ENCODE data around the gene KIAA0513. TPM values are rescaled to one million over a fixed set of nuclear protein-coding genes. Genes with fewer than 3 reads are reported as not detected.

KIAA0513 gene
- total and polyA plus RNA-seq, 10 of the 15 experiments (the other 5 are each of a cell fraction or from before 2014, with no cell fraction given): 0.14 to 5.8 (median 2.0) TPM

- Histone ChIP-seq H3K36me3 (ENCODE audit: control insufficient read depth in 2 of 2, insufficient read depth in 2 of 2, low read length in 1 of 2) (no peaks in the 10 kb centered on the region; a peak in 2 of 4 replicates), H3K27me3 (replicated peaks in 1 of 2; ENCODE audit: control insufficient read depth in 2 of 2, insufficient read depth in 2 of 2, low read length in 1 of 2) (no peaks in the 10 kb centered on the region), H3K4me2 (ENCODE audit: control insufficient read depth, insufficient read depth) (no peak overlapping the region), H3K79me2 (ENCODE audit: control insufficient read depth, insufficient read depth, low read length) (no peaks in the 10 kb centered on the region), H3K4me1 (ENCODE audit: control insufficient read depth, insufficient read depth, low read length) (peaks cover 30% of the 10 kb centered on the region), H2AFZ (ENCODE audit: control insufficient read depth, low read depth, low read length) (no peak overlapping the region), H3K9ac (ENCODE audit: control insufficient read depth, insufficient read depth, low read length) (no peak overlapping the region), H3K27ac (ENCODE audit: control insufficient read depth, insufficient read depth) (no peak overlapping the region), H3K9me3 (replicated peaks; ENCODE audit: control insufficient read depth, insufficient read depth, low read length) (no peaks in the 10 kb centered on the region), H3K4me3 (no peak overlapping the region), H4K20me1 (ENCODE audit: control insufficient read depth, insufficient read depth) (no peaks in the 10 kb centered on the region)
- TF ChIP-seq JUND (IDR thresholded peaks at IDR 0.05; ENCODE audit: low read depth, low read length): no peak
- no peak for TF ChIP-seq DPF2 (IDR thresholded peaks at IDR 0.05)
- TF ChIP-seq PBX3 (IDR thresholded peaks at IDR 0.05; ENCODE audit: insufficient replicate concordance, low read depth, low read length): no peak
- ATAC-seq (no peak), DNase-seq (ENCODE audit: low read depth, low spot score) (no peak), FAIRE-seq (no peak)
- in situ Hi-C loops (cut with MboI) (no loop called here), intact Hi-C loops (cut with micrococcal nuclease; ENCODE audit: unreplicated experiment) (loop anchor here (5.0 kb wide), 2 partner anchors 58 to 73 kb away; partner anchors contain the start of genes KIAA0513 and ZDHHC7)
- ChIA-PET SMC1A (ENCODE audit: uncharacterized antibody, unreplicated experiment) (interaction anchor here (0.6 kb wide), 1 partner anchor 159 kb away, joined by 3 read pairs; no protein-coding TSS in a partner anchor), CTCF (interaction anchor here (0.6 to 3.4 kb wide), 9 partner anchors 19 to 444 kb away, joined by 3 to 29 read pairs (median 7); partner anchors contain the start of genes KIAA0513 and ZDHHC7), RAD21 (ENCODE audit: unreplicated experiment) (no interaction called here), POLR2A (no interaction called here)
- no TSS peak for BruUV-seq (replicated peaks)
- 79% methylated on average over 17 of the region's 17 CpGs for WGBS (ENCODE audit: insufficient coverage, insufficient replicate concordance, low lambda C conversion rate, missing lambda C conversion rate)
These were observed 58.1 kb downstream of the KIAA0513 start for GRCh38 chr16:85085721-85086120.

Measured in GM12878 (cell line).